ENCODE data around the gene NDUFC2.
"Not testable (repeated sequence)": the region's sequence is repeated elsewhere in the genome, so short reads cannot be mapped to it uniquely, and the experiment has no call there.

NDUFC2 gene

DNA sequence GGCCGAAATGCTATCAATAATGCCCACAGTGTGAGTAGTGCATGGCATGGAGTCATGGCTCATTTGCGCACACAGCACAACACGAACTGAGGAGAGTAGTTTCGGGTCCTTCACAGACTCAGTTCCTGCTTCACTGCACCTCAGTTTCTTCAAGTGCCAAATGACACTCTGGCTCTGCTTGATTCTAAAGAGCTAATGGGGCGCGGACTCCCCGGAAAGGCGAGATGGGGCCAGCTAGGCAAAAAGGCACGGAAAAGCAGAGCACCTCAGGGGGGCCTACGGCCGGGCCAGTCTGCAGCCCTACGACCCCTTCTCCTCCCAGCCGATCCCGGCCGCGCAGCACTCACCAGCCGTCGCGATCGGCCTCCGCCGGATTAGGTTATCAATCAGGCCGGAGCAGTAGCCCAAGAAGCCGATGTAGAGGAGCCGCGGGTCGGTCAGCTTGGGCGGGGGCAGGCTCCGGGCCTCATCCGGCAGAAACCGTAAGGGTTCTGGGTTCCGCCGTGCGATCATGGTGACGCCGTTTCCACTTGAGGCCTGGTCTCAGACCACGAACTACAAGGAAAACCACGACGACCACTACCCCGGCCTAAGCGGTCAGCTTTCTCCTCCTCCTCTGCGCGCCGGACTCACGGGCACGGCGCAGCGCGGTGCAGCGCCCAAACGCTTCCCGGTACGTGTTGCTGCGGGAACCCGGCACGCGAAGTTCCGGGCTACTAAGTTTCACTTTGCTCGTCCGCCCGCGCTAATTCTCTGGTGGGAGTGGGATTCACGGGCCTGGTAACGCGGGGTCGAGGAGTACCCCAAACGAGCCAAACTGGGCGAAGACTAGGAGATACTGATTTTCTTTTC lies at the start of gene NDUFC2:
NDUFC2 (minus strand) TSS at position 631 of the 852 bp plus-strand sequence; CDS start at position 513, 118 bp downstream.
- peak; percentile 64 to 66 for DNase-seq

DNA sequence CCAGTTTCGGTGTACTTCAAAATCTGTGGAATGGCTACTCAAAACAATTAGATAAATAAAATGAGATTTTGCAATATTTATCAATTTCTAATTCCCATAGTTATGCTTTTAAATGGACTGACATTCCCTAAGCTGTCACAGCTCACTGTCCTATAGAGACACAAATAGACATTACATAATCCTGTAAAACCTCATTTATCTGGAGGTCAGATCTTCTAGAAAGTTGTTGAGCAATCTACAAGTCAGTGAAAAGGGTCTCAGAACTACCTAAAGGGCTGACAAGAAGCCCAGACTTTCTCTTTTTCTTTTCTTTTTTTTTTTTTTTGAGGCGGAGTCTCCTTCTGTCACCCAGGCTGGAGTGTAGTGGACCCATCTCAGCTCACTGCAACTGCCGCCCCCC lies 47.7 kb upstream of the NDUFC2 start:
- no peak for DNase-seq

DNA sequence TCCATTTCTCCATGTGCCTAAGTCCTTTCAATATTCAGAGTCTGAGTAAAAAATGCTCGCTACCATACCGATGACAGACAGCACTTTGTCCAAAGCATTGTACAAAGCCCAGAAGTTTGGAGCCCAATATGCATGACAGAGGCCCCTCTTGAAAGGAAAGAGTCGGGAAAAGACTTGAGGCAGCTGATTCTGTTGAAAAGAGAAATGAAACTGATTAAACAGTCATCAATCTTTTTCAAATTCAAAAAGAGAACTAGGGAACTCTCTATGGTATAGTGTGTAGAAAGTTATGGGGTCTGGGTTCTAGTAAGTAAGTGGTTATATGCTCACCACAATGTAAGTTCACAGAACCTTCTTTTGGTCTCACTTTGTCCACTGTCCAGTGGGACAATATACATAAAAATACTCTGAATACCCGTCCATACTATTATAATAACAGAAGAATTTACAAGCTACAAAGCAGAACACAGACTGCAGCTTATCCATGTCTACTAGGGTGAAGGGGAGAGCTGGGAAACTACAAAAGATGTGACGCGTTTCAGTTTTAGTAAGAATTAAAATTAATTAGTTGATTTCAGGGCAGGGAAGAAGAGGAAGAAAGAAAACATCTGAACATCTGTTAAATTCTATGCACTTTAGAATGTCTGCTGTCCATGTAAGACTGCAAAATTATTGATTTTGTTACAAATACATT lies 33.1 kb upstream of the NDUFC2 start:
- no peak for DNase-seq

DNA sequence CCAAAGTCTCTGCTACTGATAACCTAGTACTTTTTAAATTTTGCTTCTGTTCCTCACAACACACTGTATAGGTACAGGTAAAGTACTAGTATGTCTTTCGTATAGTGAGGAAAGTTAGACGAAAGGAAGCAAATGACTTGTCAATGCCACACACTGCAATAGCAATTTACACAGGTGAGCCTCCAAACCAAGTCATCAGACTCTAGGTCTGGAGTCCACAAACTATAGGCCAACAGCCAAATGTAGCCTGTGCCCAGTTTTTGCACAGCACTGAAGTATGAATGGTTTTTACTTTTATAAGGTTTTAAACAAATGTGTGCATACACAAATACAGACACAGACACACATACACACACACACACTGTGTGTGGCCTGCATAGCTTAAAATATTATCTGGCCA lies 31.6 kb upstream of the NDUFC2 start:
- no peak for DNase-seq

- DNase-seq: no peak
These were observed 31.2 kb upstream of the NDUFC2 start for GRCh38 chr11:78110830-78111229.

DNA sequence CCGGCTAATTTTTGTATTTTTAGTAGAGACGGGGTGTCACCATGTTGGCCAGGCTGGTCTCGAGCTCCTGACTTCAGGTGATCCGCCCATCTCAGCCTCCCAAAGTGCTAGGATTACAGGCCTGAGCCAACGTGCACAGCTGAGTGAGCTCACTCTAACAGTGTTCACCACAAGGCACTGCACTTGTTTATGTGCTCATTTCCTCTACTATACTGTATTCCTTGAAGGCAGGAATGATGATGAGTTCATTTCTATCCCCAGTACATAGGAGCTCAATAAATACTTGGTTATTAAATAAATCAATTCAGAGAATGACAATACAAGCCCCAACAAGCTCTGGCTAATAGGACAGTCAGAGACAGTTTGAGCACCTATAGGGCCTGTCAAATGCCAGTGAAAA lies 30.7 kb upstream of the NDUFC2 start:
- DNase-seq: no peak

GRCh38 chr11:78109081-78110015 lies 29.7 kb upstream of the NDUFC2 start:
- no peak for DNase-seq

DNA sequence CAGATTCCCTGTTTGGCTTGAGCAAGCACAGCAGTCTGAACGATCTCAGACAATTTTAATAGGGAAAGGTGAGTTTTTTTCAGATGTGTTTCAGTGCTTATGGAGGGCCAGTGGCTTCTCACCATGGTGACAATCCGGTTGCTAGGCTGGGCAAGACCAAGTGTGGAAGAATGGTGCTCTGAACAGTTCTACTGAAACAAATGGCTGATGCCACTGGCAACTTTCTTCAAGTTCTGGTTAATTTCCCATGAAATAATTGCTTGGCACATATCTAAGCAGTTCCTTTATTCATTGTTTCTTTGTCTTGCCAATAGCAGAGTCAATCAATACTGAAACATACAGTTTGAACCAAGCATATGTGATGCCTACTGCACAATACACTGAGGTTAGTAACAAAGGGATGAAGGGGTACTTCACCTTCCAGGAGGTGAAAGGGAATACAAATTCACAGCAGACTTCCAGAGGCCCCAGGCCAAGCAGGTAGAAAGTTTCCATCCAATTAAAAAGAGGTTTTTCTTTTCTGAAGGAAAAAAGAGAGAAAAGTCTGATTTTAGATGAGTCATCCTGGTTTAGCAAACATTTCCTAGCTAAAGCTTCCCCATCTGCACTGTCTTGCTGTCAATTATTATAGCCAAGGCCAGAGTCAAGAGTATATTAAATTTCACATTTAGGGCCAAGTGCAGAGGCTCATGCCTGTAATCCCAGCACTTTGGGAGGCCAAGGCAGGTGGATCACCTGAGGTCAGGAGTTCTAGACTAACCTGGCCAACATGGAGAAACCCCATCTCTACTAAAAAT lies 21.2 kb upstream of the NDUFC2 start:
- DNase-seq: no peak

- no peak for DNase-seq
These were observed 20.6 kb upstream of the NDUFC2 start for GRCh38 chr11:78100261-78100660.

GRCh38 chr11:78099666-78100065 lies 20.0 kb upstream of the NDUFC2 start:
- no peak for DNase-seq

DNA sequence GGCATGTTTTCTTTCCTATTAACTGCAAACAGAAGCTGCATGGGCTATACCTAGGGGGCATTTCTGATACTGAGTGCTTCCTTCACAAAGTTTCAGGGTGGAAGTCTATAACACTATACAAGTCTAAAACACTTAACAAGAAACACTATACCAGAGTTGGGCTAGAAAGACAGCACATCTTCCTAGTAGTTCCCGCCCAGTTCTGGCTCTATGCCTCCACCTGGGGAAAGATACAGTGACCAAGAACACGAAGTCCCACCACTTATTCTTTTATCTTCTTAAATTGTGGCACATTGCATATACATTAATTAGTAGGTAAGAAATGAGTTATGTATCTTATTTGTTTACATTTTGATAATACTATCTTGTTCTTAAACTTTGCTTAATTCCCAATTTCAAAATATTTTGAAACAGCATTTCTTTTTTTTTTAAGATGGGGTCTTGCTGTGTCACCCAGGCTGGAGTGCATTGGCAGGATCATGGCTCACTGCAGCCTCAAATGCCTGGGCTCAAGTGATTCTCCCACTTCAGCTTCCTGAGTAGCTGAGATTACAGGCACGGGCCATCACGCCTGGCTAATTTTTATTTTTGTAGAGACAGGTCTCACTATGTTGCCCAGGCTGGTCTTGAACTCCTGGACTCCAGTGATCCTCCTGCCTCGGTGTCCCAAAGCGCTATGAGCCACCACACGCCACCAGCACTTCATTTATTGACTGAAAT lies 18.2 kb upstream of the NDUFC2 start:
- DNase-seq: no peak

- DNase-seq: no peak
These were observed 14.6 kb upstream of the NDUFC2 start for GRCh38 chr11:78094250-78094649.

GRCh38 chr11:78086521-78087074 lies 6.9 kb upstream of the NDUFC2 start:
- not testable (repeated sequence) for DNase-seq

DNA sequence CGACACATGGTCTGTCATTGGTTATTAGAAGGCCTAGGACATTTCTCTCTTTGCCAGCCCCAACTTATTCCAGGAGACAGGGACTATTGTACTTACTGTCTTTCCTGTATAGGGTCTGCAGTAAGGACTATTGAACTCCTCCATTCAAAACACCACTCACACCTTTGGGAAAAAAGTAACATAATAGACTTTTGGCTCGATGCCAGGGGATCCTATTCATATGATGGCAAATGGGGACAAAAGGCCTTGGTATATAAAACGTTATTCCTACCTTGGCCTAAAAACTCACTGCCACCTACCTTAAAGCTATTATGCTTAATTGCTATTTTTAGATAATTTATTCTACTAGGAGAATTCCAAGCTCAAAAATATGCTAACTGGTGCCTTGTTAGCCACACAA lies 6.3 kb upstream of the NDUFC2 start:
- no peak for DNase-seq

GRCh38 chr11:78084506-78084905 lies 4.8 kb upstream of the NDUFC2 start:
- DNase-seq: not testable (repeated sequence)

DNA sequence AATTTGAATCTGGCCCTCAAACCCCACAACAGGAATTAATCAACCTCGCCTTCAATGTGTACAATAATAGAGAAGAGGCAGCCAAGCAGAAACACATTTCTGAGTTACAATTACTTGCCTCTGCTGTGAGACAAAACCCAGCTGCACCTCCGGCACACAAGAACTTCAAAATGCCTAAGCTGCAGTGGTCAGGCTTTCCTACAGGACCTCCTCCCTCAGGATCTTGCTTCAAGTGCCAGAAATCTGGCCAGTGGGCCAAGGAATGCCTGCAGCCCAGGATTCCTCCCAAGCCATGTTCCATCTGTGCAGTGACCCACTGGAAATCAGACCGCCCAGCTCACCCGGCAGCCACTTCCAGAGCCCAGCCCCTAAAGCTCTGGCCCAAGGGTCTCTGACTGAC lies 3.4 kb upstream of the NDUFC2 start:
- no peak for DNase-seq

GRCh38 chr11:78082146-78082545 lies 2.5 kb upstream of the NDUFC2 start:
- DNase-seq: no peak

- no peak for DNase-seq
These were observed 1.9 kb upstream of the NDUFC2 start for GRCh38 chr11:78081583-78081982.

DNA sequence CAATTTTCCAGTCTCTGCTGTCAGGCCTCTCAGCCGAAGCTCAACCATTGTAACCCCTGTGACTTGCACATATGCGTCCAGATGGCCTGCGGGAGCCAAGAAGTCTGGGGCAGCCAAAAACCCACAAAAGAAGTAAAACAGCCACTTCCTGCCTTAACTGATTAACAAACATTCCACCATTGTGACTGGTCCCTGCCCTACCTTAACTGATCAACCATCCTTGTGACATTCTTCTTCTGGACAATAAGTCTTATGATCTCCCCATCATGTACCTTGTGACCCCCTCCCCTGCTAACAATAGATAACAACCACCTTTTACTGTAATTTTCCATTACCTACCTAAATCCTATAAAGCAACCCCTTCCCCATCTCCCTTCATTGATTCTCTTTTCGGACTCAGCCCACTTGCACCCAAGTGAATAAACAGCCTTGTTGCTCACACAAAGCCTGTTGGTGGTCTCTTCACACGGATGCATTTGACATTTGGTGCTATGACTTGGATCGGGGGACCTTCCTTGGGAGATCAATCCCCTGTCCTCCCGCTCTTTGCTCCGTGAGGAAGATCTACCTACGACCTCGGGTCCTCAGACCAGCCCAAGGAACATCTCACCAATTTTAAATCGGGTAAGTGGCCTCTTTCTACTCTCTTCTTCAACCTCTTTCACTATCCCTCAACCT lies 1.3 kb upstream of the NDUFC2 start:
- DNase-seq: no peak

DNA sequence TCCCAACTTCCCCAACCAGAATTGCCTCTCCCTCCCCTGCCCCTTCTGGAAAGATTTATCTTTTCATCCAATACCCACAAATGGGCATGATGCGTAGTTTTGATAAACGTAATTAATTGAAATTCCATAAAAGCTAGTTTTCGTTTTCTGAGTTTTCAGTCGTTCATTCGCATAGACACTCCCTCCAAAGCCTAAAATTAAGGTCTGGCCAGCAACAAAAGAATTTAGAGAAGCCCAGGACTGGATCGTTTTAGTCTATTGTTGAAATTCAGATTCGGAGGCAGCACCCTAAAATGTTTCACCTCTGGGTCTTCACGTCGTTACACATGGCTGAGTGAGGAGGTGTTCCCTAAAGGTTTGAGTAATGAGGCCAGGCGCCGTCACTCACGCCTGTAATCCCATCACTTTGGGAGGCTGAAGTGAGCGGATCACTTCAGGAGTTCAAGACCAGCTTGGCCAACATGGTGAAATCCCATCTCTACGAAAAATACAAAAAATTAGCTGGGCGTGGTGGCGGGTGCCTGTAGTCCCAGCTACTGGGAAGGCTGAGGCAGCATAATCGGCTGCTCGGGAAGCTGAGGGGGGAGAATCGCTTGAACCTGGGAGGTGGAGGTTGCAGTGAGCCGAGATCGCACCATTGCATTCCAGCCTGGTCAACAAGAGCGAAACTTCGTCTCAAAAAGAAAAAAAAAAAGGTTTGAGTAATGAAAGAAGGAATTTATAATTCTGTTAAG lies 589 bp upstream of the NDUFC2 start:
- DNase-seq: no peak

Data from stimulated activated CD4-positive, alpha-beta T cell treated with anti-CD3 and anti-CD28 coated beads, Interleukin-4, amount 100 ng/mL, for 4 hours (primary cell).